SK-N-SH (cell line): ENCODE results near the gene ATP8A2.
"Not testable (repeated sequence)": the region's sequence is repeated elsewhere in the genome, so short reads cannot be mapped to it uniquely, and the experiment has no call there.

Experiments
- CTCF ChIP-seq: fragments of 200-600 bp; sonication (generic); IDR thresholded peaks from 2 replicates; pipeline ENCODE4 v1.6.1; 2017; ENCODE audit warnings: antibody characterized with exemption, mild to moderate bottlenecking, moderate library complexity
- EP300 ChIP-seq, 2 experiments: IDR thresholded peaks; 2 replicates each; pipeline versions ENCODE4 v1.4.0 to v1.6.1; 2012; ENCODE audit warnings: borderline replicate concordance in 1 of 2, low read depth in 1 of 2, low read length in 1 of 2
- JUND ChIP-seq: IDR thresholded peaks from 2 replicates; pipeline ENCODE4 v1.4.0; 2012
- RAD21 ChIP-seq: IDR thresholded peaks from 2 replicates; pipeline ENCODE4 v1.6.1; 2012; ENCODE audit warnings: mild to moderate bottlenecking, low read length
- TF ChIP-seq, protein P1 (sequence below): IDR thresholded peaks from 2 replicates; pipeline ENCODE4 v1.4.0; 2012; ENCODE audit warnings: low read depth

DNA sequence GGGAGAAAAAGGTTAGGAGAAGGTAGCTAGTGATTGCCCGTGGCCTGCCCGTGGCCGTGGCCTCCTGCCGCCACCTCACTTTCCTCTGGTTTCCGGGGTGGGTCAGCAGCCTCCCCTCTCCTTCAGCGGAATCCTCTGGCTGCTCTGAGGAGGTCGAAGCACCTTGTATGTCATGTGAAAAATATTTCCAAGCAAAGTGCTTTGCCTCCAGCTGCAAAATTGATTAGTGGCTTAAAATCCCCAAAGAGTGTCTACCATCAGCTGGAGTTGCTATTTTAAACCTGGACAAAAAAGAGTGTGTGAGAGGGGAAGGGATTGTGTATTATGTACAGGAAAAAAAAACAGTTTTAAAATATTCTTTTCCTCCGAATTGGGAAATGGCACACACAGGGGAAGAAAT, 697.9 kb downstream of the ATP8A2 start:
- not testable (repeated sequence) for TF ChIP-seq CTCF; JUND; RAD21; EP300 (IDR thresholded peaks at IDR 0.05; ENCODE audit: borderline replicate concordance in 1 of 2, low read depth in 1 of 2, low read length in 1 of 2)
- TF ChIP-seq, protein P1, sequence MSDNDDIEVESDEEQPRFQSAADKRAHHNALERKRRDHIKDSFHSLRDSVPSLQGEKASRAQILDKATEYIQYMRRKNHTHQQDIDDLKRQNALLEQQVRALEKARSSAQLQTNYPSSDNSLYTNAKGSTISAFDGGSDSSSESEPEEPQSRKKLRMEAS = not testable (repeated sequence)
